DOHH2 (cell line): Measurements from ENCODE around the gene RASSF7.

Source experiments
- EZH2phosphoT487 ChIP-seq: fragments of 200-600 bp; sonication (generic); IDR thresholded peaks from 2 replicates; pipeline ENCODE4 v1.6.1; 2017; ENCODE audit warnings: borderline replicate concordance, mild to moderate bottlenecking, antibody characterized with exemption, low read length, moderate library complexity, mixed read lengths
- TF ChIP-seq, protein P1 (sequence below): fragments of 200-600 bp; sonication (generic); IDR thresholded peaks from one replicate; pipeline ENCODE4 v1.5.1; 2014; ENCODE audit warnings: antibody characterized with exemption, mild to moderate bottlenecking, low read depth, low read length; ENCODE audit not compliant: poor library complexity, severe bottlenecking

DNA sequence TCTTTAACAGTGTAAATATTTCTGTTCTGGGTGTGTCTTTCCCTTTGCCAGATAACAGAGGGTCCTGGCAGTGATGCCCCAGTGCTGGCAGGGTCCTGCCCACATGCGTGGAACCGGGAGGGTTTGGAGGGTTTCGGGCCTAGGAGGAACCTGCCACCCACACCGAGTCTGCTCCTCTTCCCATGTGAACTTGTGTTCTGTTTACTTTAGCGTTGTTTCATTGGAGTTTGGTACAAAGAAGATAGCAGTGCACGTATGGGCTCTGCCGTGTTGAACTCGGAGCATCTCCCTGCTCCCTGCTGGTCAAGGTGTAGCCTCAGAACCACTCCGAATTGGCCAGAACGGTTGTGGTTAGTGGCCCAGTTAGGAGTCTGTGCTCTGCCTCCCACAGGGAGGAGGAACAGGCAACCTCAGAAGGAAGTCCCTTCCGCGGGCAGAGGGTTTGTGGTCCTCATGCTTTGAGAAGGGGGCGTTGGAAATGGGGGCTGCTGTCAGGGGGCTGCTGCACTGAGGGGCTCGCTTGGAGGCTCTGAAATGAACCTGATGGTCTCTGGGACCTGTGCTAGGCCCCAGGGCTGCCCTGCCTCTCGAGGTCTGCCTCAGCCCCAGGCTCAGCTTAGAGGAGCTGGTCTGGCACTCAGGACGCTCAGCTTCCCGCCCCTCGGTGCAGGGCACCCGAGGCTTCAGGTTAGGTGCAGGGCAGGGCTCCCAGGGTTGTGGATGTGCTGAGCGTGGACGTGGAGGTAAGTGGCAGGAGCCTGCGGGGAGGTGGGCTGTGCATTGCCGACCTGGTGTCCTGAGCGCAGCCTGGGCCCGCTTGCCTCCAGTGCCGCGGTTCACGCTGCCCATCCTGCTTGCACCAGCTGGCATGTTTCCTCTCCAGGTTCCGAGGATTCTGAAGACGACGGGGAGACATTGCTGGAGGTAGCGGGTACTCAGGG is 25.9 kb downstream of the RASSF7 start:
- TF ChIP-seq, protein P1, sequence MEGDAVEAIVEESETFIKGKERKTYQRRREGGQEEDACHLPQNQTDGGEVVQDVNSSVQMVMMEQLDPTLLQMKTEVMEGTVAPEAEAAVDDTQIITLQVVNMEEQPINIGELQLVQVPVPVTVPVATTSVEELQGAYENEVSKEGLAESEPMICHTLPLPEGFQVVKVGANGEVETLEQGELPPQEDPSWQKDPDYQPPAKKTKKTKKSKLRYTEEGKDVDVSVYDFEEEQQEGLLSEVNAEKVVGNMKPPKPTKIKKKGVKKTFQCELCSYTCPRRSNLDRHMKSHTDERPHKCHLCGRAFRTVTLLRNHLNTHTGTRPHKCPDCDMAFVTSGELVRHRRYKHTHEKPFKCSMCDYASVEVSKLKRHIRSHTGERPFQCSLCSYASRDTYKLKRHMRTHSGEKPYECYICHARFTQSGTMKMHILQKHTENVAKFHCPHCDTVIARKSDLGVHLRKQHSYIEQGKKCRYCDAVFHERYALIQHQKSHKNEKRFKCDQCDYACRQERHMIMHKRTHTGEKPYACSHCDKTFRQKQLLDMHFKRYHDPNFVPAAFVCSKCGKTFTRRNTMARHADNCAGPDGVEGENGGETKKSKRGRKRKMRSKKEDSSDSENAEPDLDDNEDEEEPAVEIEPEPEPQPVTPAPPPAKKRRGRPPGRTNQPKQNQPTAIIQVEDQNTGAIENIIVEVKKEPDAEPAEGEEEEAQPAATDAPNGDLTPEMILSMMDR = no peak
- TF ChIP-seq EZH2phosphoT487 = no peak
